ENCODE data around the gene CACNA1S.

The CACNA1S gene

DNA sequence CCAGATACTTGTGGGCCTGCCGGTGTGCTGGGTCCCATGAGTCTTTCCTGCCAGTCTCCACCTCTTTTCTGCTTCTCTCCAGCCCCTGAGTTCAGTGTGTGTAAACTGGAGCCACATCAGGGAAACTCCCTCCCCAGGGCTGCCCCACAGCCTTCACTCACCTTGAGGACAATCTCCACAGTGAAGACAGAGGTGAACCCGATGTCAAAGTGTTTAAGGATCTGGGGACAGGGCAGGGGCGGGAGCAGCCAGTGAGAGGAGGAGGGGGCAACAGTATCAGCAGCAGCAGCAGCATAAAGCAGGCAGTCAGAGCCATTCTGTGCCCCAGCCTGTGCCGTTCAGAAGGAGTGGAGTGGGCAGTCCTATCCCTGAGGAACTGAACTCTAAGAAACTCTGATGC lies 43.2 kb downstream of the CACNA1S start:
- TF ChIP-seq, protein P1, sequence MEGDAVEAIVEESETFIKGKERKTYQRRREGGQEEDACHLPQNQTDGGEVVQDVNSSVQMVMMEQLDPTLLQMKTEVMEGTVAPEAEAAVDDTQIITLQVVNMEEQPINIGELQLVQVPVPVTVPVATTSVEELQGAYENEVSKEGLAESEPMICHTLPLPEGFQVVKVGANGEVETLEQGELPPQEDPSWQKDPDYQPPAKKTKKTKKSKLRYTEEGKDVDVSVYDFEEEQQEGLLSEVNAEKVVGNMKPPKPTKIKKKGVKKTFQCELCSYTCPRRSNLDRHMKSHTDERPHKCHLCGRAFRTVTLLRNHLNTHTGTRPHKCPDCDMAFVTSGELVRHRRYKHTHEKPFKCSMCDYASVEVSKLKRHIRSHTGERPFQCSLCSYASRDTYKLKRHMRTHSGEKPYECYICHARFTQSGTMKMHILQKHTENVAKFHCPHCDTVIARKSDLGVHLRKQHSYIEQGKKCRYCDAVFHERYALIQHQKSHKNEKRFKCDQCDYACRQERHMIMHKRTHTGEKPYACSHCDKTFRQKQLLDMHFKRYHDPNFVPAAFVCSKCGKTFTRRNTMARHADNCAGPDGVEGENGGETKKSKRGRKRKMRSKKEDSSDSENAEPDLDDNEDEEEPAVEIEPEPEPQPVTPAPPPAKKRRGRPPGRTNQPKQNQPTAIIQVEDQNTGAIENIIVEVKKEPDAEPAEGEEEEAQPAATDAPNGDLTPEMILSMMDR (conservative IDR thresholded peaks at IDR 0.05; ENCODE audit: low read depth, low read length) = no peak
- no peak for DNase-seq (ENCODE audit: low read depth)
- no peak overlapping the region for H3K4me3 ChIP-seq (ENCODE audit: low read length)

DNA sequence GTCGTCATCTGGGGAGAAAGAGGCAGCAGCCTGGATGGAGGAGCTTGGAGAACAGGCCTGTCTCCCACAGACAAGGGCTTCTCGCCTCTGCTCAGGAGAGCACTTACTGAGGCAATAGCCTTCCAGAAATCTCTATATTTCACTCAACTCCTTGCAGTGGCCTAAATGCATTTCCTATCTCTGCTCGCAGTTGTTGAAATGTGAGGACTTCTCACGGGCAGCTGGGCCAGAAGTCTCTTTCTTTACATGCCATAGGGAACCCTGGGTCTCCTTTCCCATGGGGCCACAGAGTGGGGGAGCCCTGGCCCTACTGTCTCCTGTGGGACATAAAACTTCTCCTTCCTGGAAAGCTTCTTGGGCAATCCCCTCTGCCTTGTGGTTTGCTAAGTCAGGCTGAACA lies 45.2 kb downstream of the CACNA1S start:
- DNase-seq (ENCODE audit: low read depth) = no peak
- H3K4me3 ChIP-seq (ENCODE audit: low read length) = no peak overlapping the region
- TF ChIP-seq, protein P1 (conservative IDR thresholded peaks at IDR 0.05; ENCODE audit: low read depth, low read length) = no peak

DNA sequence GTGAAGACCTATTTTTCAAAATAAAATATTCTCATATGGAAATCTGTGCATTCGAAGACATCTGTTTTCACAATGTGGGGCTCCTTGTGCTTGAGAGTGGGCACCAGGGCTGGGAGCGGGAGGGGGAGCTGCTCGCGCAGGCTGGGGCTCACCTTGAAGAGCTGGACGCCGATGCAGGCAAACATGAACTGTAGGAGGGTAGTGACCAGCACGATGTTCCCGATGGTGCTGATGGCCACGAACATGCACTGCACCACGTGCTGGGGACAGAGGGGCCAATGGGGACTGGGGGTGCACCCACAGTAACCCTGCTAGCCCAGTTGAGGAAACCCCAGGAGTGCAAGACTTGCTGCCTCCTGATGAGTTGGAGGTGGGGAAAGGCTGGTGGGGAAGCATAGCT lies 46.5 kb downstream of the CACNA1S start:
- no peak for DNase-seq (ENCODE audit: low read depth)
- TF ChIP-seq, protein P1 (conservative IDR thresholded peaks at IDR 0.05; ENCODE audit: low read depth, low read length) = no peak
- no peak overlapping the region for H3K4me3 ChIP-seq (ENCODE audit: low read length)

DNA sequence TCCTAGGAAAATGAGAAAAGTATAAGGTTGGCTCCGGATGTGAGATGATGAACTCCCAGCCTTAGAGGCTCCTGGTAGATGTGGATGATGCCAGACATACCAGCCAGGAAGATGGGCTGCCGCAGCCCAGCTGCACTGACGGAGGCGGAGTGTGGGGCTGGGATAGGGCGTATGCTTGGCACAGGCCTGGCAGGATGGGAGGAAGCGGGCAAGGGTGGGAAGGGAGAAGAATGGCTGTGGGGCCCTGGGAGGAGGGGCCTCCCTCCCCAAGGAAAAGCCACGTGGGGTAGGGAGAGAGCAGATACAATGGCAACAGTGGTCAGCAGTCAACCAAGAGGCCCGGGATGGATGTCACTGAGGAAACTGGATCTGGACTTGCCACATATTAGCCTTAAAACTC lies 47.4 kb downstream of the CACNA1S start:
- TF ChIP-seq, protein P1 (conservative IDR thresholded peaks at IDR 0.05; ENCODE audit: low read depth, low read length) = no peak
- no peak for DNase-seq (ENCODE audit: low read depth)
- no peak overlapping the region for H3K4me3 ChIP-seq (ENCODE audit: low read length)

DNA sequence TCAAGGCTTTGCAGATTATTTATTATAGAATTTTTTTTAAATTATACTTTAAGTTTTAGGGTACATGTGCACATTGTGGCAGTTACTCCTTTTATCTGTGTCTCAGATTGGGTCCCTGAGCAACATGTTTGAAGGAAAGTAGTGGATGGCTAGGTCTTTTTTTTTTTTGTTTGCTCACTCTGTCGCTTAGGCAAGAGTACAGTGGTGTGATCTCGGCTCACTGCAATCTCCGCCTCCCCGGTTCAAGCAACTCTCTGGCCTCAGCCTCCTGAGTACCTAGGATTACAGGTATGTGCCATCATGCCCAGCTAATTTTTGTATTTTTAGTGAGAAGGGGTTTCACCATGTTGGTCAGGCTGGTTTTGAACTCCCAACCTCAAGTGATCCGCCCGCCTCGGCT lies 49.1 kb downstream of the CACNA1S start:
- DNase-seq (ENCODE audit: low read depth) = no peak
- no peak overlapping the region for H3K4me3 ChIP-seq (ENCODE audit: low read length)
- TF ChIP-seq, protein P1 (conservative IDR thresholded peaks at IDR 0.05; ENCODE audit: low read depth, low read length) = no peak

DNA sequence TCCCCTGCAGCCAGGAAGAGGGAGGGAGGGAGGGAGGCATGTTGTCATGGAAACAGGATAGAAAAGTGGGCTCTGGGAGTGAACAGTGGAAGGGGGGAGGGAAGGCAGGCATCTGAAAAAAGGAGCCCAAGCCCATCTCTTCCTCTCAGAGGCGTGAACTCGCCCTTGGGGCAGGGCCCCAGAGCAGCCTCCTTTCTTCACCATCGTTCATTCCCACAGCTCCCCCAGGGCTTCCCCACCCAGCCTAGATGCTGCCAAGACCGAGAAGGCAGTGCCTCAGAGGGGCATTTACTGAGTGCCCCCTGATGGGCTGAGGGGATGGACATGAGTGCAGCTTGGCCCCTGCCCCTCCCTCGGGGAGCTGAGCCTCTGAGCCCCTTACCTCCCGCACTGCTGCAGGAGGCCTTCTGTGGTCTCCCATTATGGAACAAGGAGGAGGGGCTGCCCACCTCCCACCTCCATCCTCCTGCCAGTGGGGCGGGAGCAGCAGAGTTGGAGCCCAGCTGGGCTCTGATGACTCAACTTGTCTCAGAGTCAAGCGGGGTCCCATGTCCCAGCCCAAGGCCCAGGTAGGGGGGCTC lies 49.6 kb downstream of the CACNA1S start:
- TF ChIP-seq, protein P1 (conservative IDR thresholded peaks at IDR 0.05; ENCODE audit: low read depth, low read length) = no peak
- no peak overlapping the region for H3K4me3 ChIP-seq (ENCODE audit: low read length)
- no peak for DNase-seq (ENCODE audit: low read depth)

DNA sequence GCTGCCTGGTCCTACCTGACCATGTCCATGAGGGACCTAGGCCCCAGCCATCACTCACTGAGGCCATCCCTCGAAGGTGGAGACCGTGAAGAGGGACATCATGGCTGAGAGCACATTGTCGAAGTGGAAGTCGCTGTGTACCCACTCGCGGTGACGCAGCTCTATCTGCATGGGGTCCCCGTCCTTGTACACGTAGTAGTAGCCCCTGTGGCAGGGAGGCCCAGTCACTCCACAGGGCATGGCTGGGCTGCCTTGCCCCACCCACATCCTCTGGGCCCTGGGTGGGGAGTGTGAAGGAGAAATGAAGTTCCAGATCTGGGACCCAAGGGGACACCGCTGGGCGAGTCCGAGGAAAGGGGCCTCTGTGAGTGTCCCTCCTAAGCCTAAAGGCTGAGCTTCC lies 50.3 kb downstream of the CACNA1S start:
- no peak overlapping the region for H3K4me3 ChIP-seq (ENCODE audit: low read length)
- TF ChIP-seq, protein P1 (conservative IDR thresholded peaks at IDR 0.05; ENCODE audit: low read depth, low read length) = no peak
- no peak for DNase-seq (ENCODE audit: low read depth)
